ENCODE results near the gene SEC22A.

Gene SEC22A

DNA sequence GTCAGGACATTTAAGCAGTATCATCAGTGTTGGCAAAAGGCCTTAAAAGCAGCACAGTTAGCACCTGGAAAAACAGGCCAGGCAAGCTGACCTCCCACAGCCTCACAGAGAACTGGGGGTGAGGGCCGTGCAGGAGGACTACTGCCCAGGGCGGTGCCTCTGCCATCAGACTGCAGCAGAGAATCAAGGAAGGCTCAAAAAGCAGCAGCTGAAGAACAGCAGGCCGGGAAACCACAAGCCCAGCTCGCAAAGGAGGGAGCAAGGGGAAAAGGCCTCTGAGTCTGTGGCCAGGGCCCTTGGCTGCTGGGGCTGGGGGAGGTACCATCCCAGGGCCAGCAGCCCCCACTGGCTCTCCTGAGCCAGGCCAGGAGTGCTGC is 84.2 kb downstream of the SEC22A start:
- Histone ChIP-seq H3K27me3 (ENCODE audit: insufficient read depth, low read length) (0 out of 2 replicates have a peak, but pooled peaks cover 7% of the 10 kb centered on the region), H3K9ac (ENCODE audit: low read length) (no peak overlapping the region), H3K79me2 (ENCODE audit: insufficient read depth, low read length) (no peaks in the 10 kb centered on the region), H3K27ac (ENCODE audit: low read depth, low read length, poor library complexity, severe bottlenecking) (no peak overlapping the region), H3K4me3 (ENCODE audit: low read depth, low read length, poor library complexity, severe bottlenecking) (no peak overlapping the region), H2AFZ (ENCODE audit: low read length) (no peak overlapping the region), H3F3A (ENCODE audit: insufficient read depth, low read length) (no peaks in the 10 kb centered on the region), H3K4me1 (ENCODE audit: insufficient read depth, low read length, severe bottlenecking) (no peaks in the 10 kb centered on the region), H3K36me3 (ENCODE audit: insufficient read depth, low read length) (no peaks in the 10 kb centered on the region), H4K20me1 (ENCODE audit: insufficient read depth, low read length) (no peaks in the 10 kb centered on the region), H3K4me2 (ENCODE audit: low read length) (no peak overlapping the region), H3K9me3 (ENCODE audit: low read length) (no peaks in the 10 kb centered on the region), H3K9me2 (ENCODE audit: low read depth, low read length) (no peaks in the 10 kb centered on the region)
- no peak for TF ChIP-seq EZH2 (IDR thresholded peaks at IDR 0.05; ENCODE audit: borderline replicate concordance, low read length)
- TF ChIP-seq, protein P1, sequence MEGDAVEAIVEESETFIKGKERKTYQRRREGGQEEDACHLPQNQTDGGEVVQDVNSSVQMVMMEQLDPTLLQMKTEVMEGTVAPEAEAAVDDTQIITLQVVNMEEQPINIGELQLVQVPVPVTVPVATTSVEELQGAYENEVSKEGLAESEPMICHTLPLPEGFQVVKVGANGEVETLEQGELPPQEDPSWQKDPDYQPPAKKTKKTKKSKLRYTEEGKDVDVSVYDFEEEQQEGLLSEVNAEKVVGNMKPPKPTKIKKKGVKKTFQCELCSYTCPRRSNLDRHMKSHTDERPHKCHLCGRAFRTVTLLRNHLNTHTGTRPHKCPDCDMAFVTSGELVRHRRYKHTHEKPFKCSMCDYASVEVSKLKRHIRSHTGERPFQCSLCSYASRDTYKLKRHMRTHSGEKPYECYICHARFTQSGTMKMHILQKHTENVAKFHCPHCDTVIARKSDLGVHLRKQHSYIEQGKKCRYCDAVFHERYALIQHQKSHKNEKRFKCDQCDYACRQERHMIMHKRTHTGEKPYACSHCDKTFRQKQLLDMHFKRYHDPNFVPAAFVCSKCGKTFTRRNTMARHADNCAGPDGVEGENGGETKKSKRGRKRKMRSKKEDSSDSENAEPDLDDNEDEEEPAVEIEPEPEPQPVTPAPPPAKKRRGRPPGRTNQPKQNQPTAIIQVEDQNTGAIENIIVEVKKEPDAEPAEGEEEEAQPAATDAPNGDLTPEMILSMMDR (IDR thresholded peaks at IDR 0.05; ENCODE audit: low read length): no peak

DNA sequence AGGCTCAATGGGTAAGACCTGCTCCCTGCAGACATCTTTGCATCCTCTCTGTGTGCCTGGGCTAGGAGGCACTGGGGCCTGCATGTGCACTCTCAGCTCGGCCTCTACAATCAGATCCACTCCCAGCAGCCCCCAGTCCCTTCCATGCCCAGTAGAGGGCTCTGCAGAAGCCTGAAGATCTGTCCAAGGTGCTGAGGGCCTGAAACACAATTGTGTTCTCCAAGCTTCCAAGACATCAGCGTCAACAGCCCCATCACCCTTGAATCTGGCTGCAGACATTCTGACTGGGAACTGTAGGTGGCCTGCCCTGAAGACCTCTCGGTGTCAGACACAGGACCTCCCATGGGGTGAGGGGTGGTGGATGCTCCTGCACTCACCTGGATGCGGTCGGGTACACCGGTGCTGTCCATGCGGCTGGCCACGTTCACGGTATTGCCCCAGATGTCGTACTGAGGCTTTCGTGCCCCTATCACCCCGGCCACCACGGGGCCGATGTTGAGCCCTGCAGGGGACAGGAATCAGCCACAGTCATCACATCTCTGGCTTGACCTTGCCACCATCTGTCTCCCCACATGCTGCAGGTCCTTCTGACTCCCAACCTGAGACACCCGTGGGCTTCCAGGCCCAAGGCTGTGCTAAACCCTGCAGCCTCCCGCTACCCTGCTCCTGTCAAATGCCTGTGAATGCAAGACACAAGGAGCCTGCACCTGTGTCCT is 84.7 kb downstream of the SEC22A start:
- no peak overlapping the region for H3K27ac ChIP-seq (ENCODE audit: low read depth, low read length, poor library complexity, severe bottlenecking)
- H3K9ac ChIP-seq (ENCODE audit: low read length): no peak overlapping the region
- no peaks in the 10 kb centered on the region for H3K9me2 ChIP-seq (ENCODE audit: low read depth, low read length)
- H4K20me1 ChIP-seq (ENCODE audit: insufficient read depth, low read length): no peaks in the 10 kb centered on the region
- H3K9me3 ChIP-seq (ENCODE audit: low read length): no peaks in the 10 kb centered on the region
- H3K4me1 ChIP-seq (ENCODE audit: insufficient read depth, low read length, severe bottlenecking): no peaks in the 10 kb centered on the region
- H3K79me2 ChIP-seq (ENCODE audit: insufficient read depth, low read length): no peaks in the 10 kb centered on the region
- no peaks in the 10 kb centered on the region for H3F3A ChIP-seq (ENCODE audit: insufficient read depth, low read length)
- no peak for TF ChIP-seq EZH2 (IDR thresholded peaks at IDR 0.05; ENCODE audit: borderline replicate concordance, low read length)
- TF ChIP-seq, protein P1 (IDR thresholded peaks at IDR 0.05; ENCODE audit: low read length): peak; percentile 83
- no peaks in the 10 kb centered on the region for H3K36me3 ChIP-seq (ENCODE audit: insufficient read depth, low read length)
- no peak overlapping the region for H3K4me2 ChIP-seq (ENCODE audit: low read length)
- H3K4me3 ChIP-seq (ENCODE audit: low read depth, low read length, poor library complexity, severe bottlenecking): no peak overlapping the region
- H3K27me3 ChIP-seq (ENCODE audit: insufficient read depth, low read length): 0 out of 2 replicates have a peak, but pooled peaks cover 9% of the 10 kb centered on the region
- H2AFZ ChIP-seq (ENCODE audit: low read length): no peak overlapping the region

DNA sequence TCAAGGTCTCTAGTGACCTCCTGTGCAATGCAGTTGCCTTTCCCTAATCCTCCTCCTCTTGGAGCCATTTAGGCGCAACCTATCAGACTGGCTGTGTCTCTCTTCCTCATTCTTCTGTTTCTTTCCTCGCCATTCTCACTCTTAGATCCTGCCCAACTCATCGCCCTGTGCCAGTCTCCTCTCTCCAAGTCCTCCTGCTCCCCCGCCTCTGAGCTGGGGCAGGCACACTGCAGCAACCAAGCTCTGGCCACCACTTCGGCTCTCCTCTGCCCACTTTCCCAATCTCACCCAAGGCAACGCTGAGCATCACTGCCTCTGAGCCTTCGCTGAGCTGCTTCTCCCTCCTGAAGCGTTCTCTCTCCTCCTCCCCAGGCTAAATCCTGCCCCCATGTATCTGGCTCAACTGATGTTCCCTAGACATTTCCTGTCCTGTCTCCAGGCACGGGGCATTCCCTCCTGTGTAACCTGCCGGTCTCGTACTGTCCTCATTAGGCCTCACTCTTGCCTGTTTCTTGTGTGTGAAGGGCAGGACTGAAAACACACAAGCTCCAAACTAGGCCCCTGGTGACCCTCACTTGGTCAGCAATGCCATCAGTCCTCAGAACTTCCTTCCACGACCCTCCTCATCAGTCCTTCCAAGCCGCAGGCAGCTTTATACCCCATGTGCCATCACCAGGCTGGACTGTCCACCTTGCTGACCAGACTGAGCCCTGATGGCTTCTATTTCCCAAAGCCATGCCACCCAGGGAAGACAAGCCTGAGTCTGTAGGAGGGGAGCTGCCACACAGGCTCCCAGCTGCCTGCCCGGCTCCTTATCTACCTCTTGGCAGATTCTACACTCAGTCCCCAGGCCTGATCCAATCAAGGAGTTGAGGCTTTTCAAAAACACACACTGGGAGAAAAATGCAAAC is 85.6 kb downstream of the SEC22A start:
- H3K4me2 ChIP-seq (ENCODE audit: low read length): no peak overlapping the region
- H3K9me3 ChIP-seq (ENCODE audit: low read length): no peaks in the 10 kb centered on the region
- no peak overlapping the region for H2AFZ ChIP-seq (ENCODE audit: low read length)
- no peak overlapping the region for H3K4me3 ChIP-seq (ENCODE audit: low read depth, low read length, poor library complexity, severe bottlenecking)
- H3K4me1 ChIP-seq (ENCODE audit: insufficient read depth, low read length, severe bottlenecking): no peaks in the 10 kb centered on the region
- H3K9ac ChIP-seq (ENCODE audit: low read length): no peak overlapping the region
- H4K20me1 ChIP-seq (ENCODE audit: insufficient read depth, low read length): no peaks in the 10 kb centered on the region
- no peaks in the 10 kb centered on the region for H3F3A ChIP-seq (ENCODE audit: insufficient read depth, low read length)
- H3K9me2 ChIP-seq (ENCODE audit: low read depth, low read length): no peaks in the 10 kb centered on the region
- no peak for TF ChIP-seq EZH2 (IDR thresholded peaks at IDR 0.05; ENCODE audit: borderline replicate concordance, low read length)
- TF ChIP-seq, protein P1 (IDR thresholded peaks at IDR 0.05; ENCODE audit: low read length): no peak
- H3K79me2 ChIP-seq (ENCODE audit: insufficient read depth, low read length): no peaks in the 10 kb centered on the region
- H3K27ac ChIP-seq (ENCODE audit: low read depth, low read length, poor library complexity, severe bottlenecking): no peak overlapping the region
- H3K27me3 ChIP-seq (ENCODE audit: insufficient read depth, low read length): 0 out of 2 replicates have a peak, but pooled peaks cover 11% of the 10 kb centered on the region
- H3K36me3 ChIP-seq (ENCODE audit: insufficient read depth, low read length): no peaks in the 10 kb centered on the region
